ENCODE results near the gene S1PR2.

GRCh38 chr19:10190026-10190425 lies 41.1 kb downstream of the S1PR2 start:
- TF ChIP-seq CTCF (conservative IDR thresholded peaks at IDR 0.05; ENCODE audit: low read depth, low read length), result no peak
- TF ChIP-seq EZH2 (IDR thresholded peaks at IDR 0.05; ENCODE audit: borderline replicate concordance, low read depth, low read length, poor library complexity, severe bottlenecking), result no peak
